Activated CD4-positive, CD25-positive, alpha-beta regulatory T cell (primary cell): ENCODE measurements around the gene EVA1C.

ENCODE experiments used
- DNase-seq, 4 experiments: peaks; one replicate each; lab custom pipeline; 2025; lab: John Stamatoyannopoulos, UW

The EVA1C gene

GRCh38 chr21:32562426-32562825 is 149.9 kb downstream of the EVA1C start:
- DNase-seq: no peak

GRCh38 chr21:32562915-32563314 is 150.4 kb downstream of the EVA1C start:
- no peak for DNase-seq
